Neural cell (in vitro differentiated cells): Measurements from ENCODE around the gene NR2F1-AS1. TPM values are rescaled to one million over a fixed set of nuclear protein-coding genes. Genes with fewer than 3 reads are reported as not detected.
A peak's percentile ranks its signal among the peaks of the same experiment; 100 is the strongest.

Experiments used
- H2AFZ ChIP-seq: fragments of 200-600, 300-800 bp; sonication (generic), shearing (Covaris generic); 2 replicates; pipeline ENCODE4 v1.6.0; 2014; ENCODE audit warnings: low read depth, mild to moderate bottlenecking, antibody characterized with exemption, low read length, moderate library complexity
- H3F3A ChIP-seq: fragments of 200-600 bp; shearing (Covaris generic); 2 replicates; pipeline ENCODE4 v1.6.1; 2016; ENCODE audit warnings: mild to moderate bottlenecking, moderate library complexity, mixed read lengths, antibody characterized with exemption, low read length; ENCODE audit not compliant: insufficient read depth, poor library complexity, severe bottlenecking
- H3K27ac ChIP-seq: fragments of 200-600, 300-800 bp; sonication (generic), shearing (Covaris generic); 2 replicates; pipeline ENCODE4 v1.5.1; 2014; ENCODE audit warnings: mild to moderate bottlenecking, low read length, moderate library complexity
- H3K27me3 ChIP-seq: fragments of 300-800, 200-600 bp; sonication (generic), shearing (Covaris generic); 2 replicates; pipeline ENCODE4 v1.6.0; 2014; ENCODE audit warnings: mild to moderate bottlenecking, low read depth, low read length, moderate library complexity; ENCODE audit not compliant: insufficient read depth
- H3K36me3 ChIP-seq: fragments of 300-800, 200-600 bp; sonication (generic), shearing (Covaris generic); 2 replicates; pipeline ENCODE4 v1.5.1; 2014; ENCODE audit warnings: mild to moderate bottlenecking, antibody characterized with exemption, low read length, moderate library complexity; ENCODE audit not compliant: insufficient read depth
- H3K4me2 ChIP-seq: fragments of 300-800, 200-600 bp; sonication (generic), shearing (Covaris generic); 2 replicates; pipeline ENCODE4 v1.6.0; 2014; ENCODE audit warnings: mild to moderate bottlenecking, low read length
- H3K4me3 ChIP-seq: fragments of 300-800, 200-600 bp; sonication (generic), shearing (Covaris generic); 2 replicates; pipeline ENCODE4 v1.5.1; 2014; ENCODE audit warnings: mild to moderate bottlenecking, low read length, moderate library complexity
- H3K79me2 ChIP-seq: fragments of 200-600 bp; shearing (Covaris generic); replicated peaks from 2 replicates; pipeline ENCODE4 v1.6.0; 2014; ENCODE audit warnings: mild to moderate bottlenecking, low read length, moderate library complexity; ENCODE audit not compliant: insufficient read depth
- H3K9ac ChIP-seq: fragments of 300-800, 200-600 bp; sonication (generic), shearing (Covaris generic); 2 replicates; pipeline ENCODE4 v1.6.1; 2016; ENCODE audit warnings: mild to moderate bottlenecking, low read length, mixed read lengths
- H3K9me2 ChIP-seq: fragments of 200-600 bp; shearing (Covaris generic); 2 replicates; pipeline ENCODE4 v1.6.1; 2016; ENCODE audit warnings: mild to moderate bottlenecking, low read length, mixed read lengths; ENCODE audit not compliant: insufficient read depth
- H3K9me3 ChIP-seq: fragments of 200-600, 300-800 bp; sonication (generic), shearing (Covaris generic); 2 replicates; pipeline ENCODE4 v1.6.1; 2016; ENCODE audit warnings: mild to moderate bottlenecking, mixed run types, low read length, moderate library complexity, mixed read lengths
- H4K20me1 ChIP-seq: fragments of 200-600 bp; shearing (Covaris generic); 2 replicates; pipeline ENCODE4 v1.6.1; 2016; ENCODE audit warnings: mild to moderate bottlenecking, mixed run types; ENCODE audit not compliant: insufficient read depth
- CTCF ChIP-seq: fragments of 450-650 bp; IDR thresholded peaks from 2 replicates; pipeline ENCODE4 v1.5.1; 2014; ENCODE audit warnings: antibody characterized with exemption, mild to moderate bottlenecking, moderate library complexity; ENCODE audit not compliant: poor library complexity, severe bottlenecking
- EP300 ChIP-seq: fragments of 450-650 bp; conservative IDR thresholded peaks from 2 replicates; pipeline ENCODE4 v1.6.1; 2014; ENCODE audit warnings: antibody characterized with exemption, mild to moderate bottlenecking, moderate library complexity; ENCODE audit not compliant: poor library complexity, severe bottlenecking
- EZH2 ChIP-seq: fragments of 200-600, 300-800 bp; shearing (Covaris generic), sonication (generic); IDR thresholded peaks from 2 replicates; pipeline ENCODE4 v1.6.1; 2014; ENCODE audit warnings: antibody characterized with exemption, low read length, borderline replicate concordance, mild to moderate bottlenecking; ENCODE audit not compliant: insufficient read depth, poor library complexity, severe bottlenecking
- MXI1 ChIP-seq: fragments of 450-650 bp; conservative IDR thresholded peaks from 2 replicates; pipeline ENCODE4 v1.6.1; 2014; ENCODE audit warnings: antibody characterized with exemption, mild to moderate bottlenecking; ENCODE audit not compliant: poor library complexity, severe bottlenecking
- POLR2AphosphoS5 ChIP-seq: IDR thresholded peaks from 2 replicates; pipeline ENCODE4 v1.6.1; 2012
- RAD21 ChIP-seq: fragments of 450-650 bp; conservative IDR thresholded peaks from 2 replicates; pipeline ENCODE4 v1.6.1; 2014; ENCODE audit warnings: antibody characterized with exemption, mild to moderate bottlenecking, moderate library complexity
- SMC3 ChIP-seq: fragments of 450-650 bp; conservative IDR thresholded peaks from 2 replicates; pipeline ENCODE4 v1.6.1; 2014; ENCODE audit warnings: antibody characterized with exemption, mild to moderate bottlenecking, moderate library complexity; ENCODE audit not compliant: poor library complexity
- TAF1 ChIP-seq: IDR thresholded peaks from 2 replicates; pipeline ENCODE4 v1.6.1; 2012; ENCODE audit warnings: low read depth
- polyA plus RNA-seq: library from polyadenylated mRNA; depleted of rRNA; stranded (reverse); fragments of >200 nt; gene quantifications from 2 replicates; pipeline ENCODE4 v1.2.3, GENCODE V29; 2014
- TF ChIP-seq, protein P1 (sequence below): IDR thresholded peaks from 2 replicates; pipeline ENCODE4 v1.6.1; 2012; ENCODE audit warnings: borderline replicate concordance

Gene NR2F1-AS1
- polyA plus RNA-seq, 1 donor from 2014 or later, result 0.24 TPM

DNA sequence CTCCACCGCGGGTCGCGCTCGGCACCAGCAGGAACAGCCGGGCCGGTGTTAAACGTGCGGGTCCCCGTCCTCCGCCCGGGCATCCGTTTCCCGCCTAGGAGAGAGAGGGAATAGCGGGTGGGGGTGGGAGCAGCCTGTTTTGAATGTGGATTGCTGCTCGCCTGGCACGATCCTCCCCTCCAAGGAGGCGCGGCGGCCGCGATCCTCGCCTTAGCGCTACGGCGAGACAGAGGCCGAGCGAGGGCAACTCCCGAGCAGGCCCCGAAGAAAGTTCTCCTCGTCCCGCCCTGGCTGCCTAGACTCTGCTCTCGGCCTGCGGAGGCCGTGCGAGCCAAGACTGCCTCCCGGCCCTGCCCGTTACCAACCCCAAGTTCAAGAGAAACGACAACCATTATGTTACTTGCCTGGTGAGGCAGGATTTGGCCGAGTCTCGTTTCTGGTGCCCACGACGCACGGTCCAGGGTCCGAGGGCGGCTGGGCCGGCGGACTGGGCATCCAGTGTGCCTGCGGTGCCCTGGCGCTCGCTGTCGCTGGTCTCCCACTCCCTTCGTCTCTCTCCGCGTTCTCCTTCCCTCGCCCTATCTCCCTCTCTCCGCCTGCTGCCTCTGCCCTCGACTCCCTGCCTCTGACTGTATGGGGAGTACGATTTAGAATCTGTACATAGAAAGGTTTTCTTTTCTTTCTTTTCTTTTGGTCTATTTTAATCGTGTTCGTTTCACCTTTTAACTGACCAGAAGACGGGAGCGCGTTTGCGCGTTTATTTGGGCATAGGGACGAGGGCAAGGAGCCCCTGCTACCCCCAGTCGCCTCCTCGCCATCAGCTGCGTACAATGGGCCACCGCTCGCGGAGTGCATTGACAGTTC lies 724 bp downstream of the NR2F1-AS1 start:
- H3K9me2 ChIP-seq, result no peaks in the 10 kb centered on the region
- TF ChIP-seq TAF1 (no peak), RAD21 (no peak), EZH2 (peak; percentile 90), EP300 (no peak), SMC3 (peak; percentile 21), POLR2AphosphoS5 (peak; percentile 11), MXI1 (no peak), CTCF (peak; percentile 16)
- TF ChIP-seq, protein P1, sequence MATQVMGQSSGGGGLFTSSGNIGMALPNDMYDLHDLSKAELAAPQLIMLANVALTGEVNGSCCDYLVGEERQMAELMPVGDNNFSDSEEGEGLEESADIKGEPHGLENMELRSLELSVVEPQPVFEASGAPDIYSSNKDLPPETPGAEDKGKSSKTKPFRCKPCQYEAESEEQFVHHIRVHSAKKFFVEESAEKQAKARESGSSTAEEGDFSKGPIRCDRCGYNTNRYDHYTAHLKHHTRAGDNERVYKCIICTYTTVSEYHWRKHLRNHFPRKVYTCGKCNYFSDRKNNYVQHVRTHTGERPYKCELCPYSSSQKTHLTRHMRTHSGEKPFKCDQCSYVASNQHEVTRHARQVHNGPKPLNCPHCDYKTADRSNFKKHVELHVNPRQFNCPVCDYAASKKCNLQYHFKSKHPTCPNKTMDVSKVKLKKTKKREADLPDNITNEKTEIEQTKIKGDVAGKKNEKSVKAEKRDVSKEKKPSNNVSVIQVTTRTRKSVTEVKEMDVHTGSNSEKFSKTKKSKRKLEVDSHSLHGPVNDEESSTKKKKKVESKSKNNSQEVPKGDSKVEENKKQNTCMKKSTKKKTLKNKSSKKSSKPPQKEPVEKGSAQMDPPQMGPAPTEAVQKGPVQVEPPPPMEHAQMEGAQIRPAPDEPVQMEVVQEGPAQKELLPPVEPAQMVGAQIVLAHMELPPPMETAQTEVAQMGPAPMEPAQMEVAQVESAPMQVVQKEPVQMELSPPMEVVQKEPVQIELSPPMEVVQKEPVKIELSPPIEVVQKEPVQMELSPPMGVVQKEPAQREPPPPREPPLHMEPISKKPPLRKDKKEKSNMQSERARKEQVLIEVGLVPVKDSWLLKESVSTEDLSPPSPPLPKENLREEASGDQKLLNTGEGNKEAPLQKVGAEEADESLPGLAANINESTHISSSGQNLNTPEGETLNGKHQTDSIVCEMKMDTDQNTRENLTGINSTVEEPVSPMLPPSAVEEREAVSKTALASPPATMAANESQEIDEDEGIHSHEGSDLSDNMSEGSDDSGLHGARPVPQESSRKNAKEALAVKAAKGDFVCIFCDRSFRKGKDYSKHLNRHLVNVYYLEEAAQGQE, result no peak
- no peaks in the 10 kb centered on the region for H4K20me1 ChIP-seq
- peak overlapping the region; percentile 34 for H3K9ac ChIP-seq
- peak overlapping the region; percentile 67 for H3K4me3 ChIP-seq
- no peak overlapping the region for H2AFZ ChIP-seq
- H3K36me3 ChIP-seq, result no peaks in the 10 kb centered on the region
- H3K4me2 ChIP-seq, result peak overlapping the region; percentile 69
- peaks cover 91% of the 10 kb centered on the region for H3K27me3 ChIP-seq
- peaks cover 5% of the 10 kb centered on the region for H3F3A ChIP-seq
- H3K27ac ChIP-seq, result no peak overlapping the region
- no peaks in the 10 kb centered on the region for H3K9me3 ChIP-seq
- no peaks in the 10 kb centered on the region for H3K79me2 ChIP-seq

DNA sequence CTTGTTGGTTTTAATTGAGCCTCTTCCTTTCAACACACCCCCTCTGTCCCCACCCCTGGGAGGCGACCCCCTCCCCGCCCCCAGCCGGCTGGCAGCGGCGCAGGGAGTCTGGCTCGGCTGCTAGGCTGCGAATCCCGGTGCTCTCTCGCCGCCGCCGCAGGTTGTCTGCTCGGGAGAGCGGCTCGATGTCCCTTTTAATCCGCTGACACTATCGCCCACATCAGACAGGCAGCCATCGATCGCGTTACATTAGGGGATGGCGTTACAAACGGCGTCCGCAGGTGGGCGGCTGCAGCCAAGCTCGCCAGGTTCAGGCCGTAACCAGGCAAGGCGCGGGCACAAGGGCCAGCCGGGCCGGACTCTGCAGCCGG lies 1.3 kb downstream of the NR2F1-AS1 start:
- Histone ChIP-seq H3K9me3 (no peaks in the 10 kb centered on the region), H3K27ac (no peak overlapping the region), H3F3A (peaks cover 5% of the 10 kb centered on the region), H3K36me3 (no peaks in the 10 kb centered on the region), H2AFZ (no peak overlapping the region), H3K27me3 (peaks cover 94% of the 10 kb centered on the region), H3K9me2 (no peaks in the 10 kb centered on the region), H3K4me3 (peak overlapping the region; percentile 67), H3K9ac (peak overlapping the region; percentile 34), H4K20me1 (no peaks in the 10 kb centered on the region), H3K79me2 (no peaks in the 10 kb centered on the region), H3K4me2 (peak overlapping the region; percentile 48)
- TF ChIP-seq EZH2 (no peak), SMC3 (no peak), POLR2AphosphoS5 (peak; percentile 48), EP300 (no peak), CTCF (no peak), RAD21 (peak; percentile 20), TAF1 (no peak), MXI1 (no peak)
- TF ChIP-seq, protein P1, result no peak
